ENCODE data around the gene CSNK2A1.
"Not testable (repeated sequence)": the region's sequence is repeated elsewhere in the genome, so short reads cannot be mapped to it uniquely, and the experiment has no call there.

The CSNK2A1 gene

DNA sequence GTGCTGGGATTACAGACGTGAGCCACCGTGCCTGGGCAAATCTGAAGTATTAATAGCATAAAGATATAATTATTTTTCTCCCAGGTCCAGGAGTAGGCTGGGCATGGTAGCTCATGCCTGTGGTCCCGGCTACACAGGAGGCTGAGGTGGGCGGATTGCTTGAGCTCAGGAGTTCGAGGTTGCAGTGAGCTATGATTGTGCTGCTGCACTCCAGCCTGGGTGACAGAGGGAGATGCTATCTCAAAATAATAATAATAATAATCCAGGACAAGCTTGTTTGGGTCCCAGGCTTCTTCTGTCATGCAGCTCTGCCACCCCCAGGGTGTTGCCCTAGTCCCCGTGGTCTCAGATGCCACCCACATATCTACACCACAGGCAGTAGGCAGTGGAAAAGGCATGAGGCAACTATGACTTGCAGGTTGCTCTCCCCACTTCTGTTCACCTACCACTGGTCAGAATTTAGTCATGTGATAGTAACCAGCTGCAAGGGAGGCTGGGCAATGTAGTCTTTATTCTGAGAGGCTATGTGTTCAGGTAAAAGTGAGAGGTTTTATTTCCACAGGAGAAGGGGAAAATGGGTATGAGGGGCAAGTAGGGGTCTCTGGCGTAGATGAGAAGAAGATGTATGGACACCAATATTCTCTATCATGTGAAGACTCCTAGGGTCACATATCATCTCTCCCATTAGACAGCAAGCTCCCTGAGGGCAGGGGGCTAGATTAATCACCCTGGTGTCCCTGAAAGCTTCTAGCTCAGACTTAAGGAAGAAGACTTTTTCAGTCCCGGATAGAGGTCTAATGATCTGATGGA, 40.8 kb upstream of the CSNK2A1 start:
- TF ChIP-seq, protein P1, sequence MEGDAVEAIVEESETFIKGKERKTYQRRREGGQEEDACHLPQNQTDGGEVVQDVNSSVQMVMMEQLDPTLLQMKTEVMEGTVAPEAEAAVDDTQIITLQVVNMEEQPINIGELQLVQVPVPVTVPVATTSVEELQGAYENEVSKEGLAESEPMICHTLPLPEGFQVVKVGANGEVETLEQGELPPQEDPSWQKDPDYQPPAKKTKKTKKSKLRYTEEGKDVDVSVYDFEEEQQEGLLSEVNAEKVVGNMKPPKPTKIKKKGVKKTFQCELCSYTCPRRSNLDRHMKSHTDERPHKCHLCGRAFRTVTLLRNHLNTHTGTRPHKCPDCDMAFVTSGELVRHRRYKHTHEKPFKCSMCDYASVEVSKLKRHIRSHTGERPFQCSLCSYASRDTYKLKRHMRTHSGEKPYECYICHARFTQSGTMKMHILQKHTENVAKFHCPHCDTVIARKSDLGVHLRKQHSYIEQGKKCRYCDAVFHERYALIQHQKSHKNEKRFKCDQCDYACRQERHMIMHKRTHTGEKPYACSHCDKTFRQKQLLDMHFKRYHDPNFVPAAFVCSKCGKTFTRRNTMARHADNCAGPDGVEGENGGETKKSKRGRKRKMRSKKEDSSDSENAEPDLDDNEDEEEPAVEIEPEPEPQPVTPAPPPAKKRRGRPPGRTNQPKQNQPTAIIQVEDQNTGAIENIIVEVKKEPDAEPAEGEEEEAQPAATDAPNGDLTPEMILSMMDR (conservative IDR thresholded peaks at IDR 0.05; ENCODE audit: low read depth, low read length): no peak
- no peak overlapping the region for H3K4me3 ChIP-seq (ENCODE audit: low read length)
- no peak for DNase-seq (ENCODE audit: low read depth)

DNA sequence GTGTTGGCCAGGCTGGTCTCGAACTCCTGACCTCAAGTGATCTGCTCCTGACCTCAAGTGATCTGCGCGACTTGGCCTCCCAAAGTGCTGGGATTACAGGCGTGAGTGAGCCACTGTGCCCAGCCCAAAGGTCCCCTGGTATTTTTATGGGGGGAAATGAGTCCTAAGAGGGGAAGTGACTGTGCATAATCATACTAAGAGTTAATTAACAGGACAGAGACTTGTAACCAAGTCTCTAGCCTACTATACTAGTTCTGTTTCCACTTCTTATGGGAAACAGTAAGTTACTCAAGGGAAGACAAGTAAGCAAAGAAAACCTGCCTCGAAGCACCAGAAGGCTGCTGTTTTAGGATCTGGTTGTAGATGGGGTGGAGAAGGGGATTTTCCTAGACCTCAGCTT, 38.6 kb upstream of the CSNK2A1 start:
- TF ChIP-seq, protein P1 (conservative IDR thresholded peaks at IDR 0.05; ENCODE audit: low read depth, low read length): no peak
- H3K4me3 ChIP-seq (ENCODE audit: low read length): no peak overlapping the region
- DNase-seq (ENCODE audit: low read depth): no peak

DNA sequence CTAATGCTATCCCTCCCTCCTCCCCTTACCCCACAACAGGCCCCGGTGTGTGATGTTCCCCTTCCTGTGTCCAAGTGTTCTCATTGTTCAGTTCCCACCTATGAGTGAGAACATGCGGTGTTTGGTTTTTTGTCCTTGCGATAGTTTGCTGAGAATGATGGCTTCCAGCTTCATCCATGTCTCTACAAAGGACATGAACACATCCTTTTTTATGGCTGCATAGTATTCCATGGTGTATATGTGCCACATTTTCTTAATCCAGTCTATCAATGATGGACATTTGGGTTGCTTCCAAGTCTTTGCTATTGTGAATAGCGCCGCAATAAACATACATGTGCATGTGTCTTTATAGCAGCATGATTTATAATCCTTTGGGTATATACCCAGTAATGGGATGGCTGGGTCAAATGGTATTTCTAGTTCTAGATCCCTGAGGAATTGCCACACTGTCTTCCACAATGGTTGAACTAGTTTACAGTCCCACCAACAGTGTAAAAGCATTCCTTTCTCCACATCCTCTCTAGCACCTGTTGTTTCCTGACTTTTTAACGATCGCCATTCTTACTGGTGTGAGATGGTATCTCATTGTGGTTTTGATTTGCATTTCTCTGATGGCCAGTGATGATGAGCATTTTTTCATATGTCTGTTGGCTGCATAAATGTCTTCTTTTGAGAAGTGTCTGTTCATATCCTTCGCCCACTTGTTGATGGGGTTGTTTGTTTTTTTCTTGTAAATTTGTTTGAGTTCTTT, 35.5 kb upstream of the CSNK2A1 start:
- not testable (repeated sequence) for H3K4me3 ChIP-seq (ENCODE audit: low read length); DNase-seq (ENCODE audit: low read depth)

DNA sequence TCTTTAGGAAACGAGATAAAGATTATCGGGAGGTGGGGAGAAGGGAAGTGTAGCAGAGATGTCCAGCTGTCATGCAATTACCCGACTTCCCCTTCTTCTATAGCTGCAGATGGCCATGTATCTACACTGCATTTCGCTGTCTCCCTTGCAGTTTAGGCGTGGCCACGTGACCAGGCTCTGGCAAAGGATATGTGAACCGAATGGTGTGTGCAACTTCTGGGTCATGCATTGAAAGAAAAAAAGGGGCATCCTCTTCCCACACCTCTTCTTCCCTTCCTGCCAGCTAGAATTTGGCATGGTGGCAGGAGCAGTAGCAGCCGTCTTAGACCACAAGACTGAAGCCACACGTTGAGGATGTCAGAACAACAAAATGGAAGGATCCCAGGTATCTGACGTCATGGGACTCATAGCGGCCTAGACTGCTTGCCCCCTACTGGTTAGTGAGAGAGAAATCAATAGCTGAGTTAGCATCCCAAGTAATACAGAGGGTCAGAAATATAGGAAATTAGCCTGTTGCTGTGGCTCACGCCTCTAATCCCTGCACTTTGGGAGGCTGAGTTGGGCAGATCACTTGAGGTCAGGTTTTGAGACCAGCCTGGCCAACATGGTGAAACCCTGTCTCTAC, 33.7 kb upstream of the CSNK2A1 start:
- H3K4me3 ChIP-seq (ENCODE audit: low read length): no peak overlapping the region
- DNase-seq (ENCODE audit: low read depth): no peak
- TF ChIP-seq, protein P1 (conservative IDR thresholded peaks at IDR 0.05; ENCODE audit: low read depth, low read length): peak; percentile 44

DNA sequence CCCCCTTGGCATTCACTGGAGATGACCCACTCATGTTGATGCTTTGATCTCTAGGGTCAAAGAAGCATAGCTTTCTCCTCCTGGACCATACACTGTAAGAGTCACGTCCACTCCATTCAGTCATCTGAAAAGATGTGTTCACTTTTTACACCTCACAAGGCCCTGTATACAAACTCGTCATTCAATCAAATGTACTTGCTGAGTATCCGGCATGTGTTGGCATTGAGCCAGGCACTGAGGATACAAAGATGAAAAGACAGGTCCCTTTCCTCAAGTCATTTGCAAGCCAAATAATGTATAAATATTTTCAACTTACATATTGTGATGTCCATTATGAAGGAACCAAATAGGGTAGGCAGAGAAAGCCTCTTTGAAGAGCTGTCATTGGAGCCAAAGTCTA, 32.6 kb upstream of the CSNK2A1 start:
- TF ChIP-seq, protein P1 (conservative IDR thresholded peaks at IDR 0.05; ENCODE audit: low read depth, low read length): no peak
- H3K4me3 ChIP-seq (ENCODE audit: low read length): no peak overlapping the region
- no peak for DNase-seq (ENCODE audit: low read depth)

DNA sequence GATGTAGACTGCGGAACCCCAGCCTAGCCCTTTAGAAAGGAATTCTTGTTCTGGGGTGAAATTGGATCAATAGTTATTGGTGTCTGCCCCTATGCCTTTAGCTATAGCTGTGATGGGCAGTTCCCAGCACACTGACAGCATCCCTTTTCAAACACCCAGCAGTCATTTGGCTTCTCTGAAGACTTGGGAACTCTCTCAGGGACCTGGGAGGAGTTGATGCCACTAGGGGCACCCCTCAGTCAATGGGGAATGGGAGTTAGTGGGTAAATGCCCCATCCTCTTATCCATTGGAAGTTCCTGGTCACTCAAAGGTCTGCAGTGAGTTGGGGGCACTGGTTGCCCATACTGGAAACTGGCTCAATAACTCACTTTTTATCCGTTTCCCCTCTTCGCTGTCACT, 31.6 kb upstream of the CSNK2A1 start:
- no peak overlapping the region for H3K4me3 ChIP-seq (ENCODE audit: low read length)
- DNase-seq (ENCODE audit: low read depth): no peak
- TF ChIP-seq, protein P1 (conservative IDR thresholded peaks at IDR 0.05; ENCODE audit: low read depth, low read length): no peak

DNA sequence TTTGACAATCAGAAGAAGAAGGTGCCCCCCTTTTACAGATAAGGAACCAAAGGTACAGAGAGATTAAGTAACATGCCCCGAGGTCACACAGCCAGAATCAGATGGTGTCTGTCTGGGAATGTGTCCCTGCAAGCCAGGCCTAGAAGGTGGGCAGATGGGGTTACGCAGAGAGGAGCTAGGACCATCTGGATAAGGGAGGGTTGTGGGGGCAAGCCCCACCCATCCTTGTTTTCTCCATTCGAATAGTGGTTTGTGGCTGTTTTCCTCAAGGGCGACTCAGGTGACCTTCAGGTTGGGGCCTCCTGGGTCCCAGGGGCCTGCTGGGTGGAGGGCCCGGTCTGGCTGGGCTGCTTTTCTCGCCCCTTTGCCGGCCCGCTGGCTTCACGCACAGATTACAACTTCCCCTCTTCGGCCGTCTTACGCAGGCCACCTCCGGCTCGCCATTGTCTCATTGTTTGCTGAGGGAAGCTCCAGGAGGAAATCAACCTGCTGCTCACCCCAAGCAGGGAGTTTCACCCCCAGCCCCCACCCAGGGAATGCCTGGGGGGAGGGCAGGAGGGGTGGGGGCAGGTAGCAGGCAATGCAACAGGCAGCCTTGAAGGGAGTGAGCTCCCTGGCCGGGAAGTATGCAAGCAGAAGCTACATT, 30.8 kb upstream of the CSNK2A1 start:
- DNase-seq (ENCODE audit: low read depth): no peak
- H3K4me3 ChIP-seq (ENCODE audit: low read length): no peak overlapping the region
- TF ChIP-seq, protein P1 (conservative IDR thresholded peaks at IDR 0.05; ENCODE audit: low read depth, low read length): no peak

Data from retinal pigment epithelial cell (primary cell).